NCI-H1694 (cell line): ENCODE results near the gene TESK2.
A peak's percentile ranks its signal among the peaks of the same experiment; 100 is the strongest.
"Not testable (repeated sequence)": the region's sequence is repeated elsewhere in the genome, so short reads cannot be mapped to it uniquely, and the experiment has no call there.

ENCODE experiments used
- DNase-seq: peaks from one replicate; lab custom pipeline; 2025; lab: John Stamatoyannopoulos, UW

TESK2 gene

GRCh38 chr1:45510036-45510971 is 19.3 kb upstream of the TESK2 start:
- no peak for DNase-seq

GRCh38 chr1:45508295-45509151 is 17.6 kb upstream of the TESK2 start:
- no peak for DNase-seq

DNA sequence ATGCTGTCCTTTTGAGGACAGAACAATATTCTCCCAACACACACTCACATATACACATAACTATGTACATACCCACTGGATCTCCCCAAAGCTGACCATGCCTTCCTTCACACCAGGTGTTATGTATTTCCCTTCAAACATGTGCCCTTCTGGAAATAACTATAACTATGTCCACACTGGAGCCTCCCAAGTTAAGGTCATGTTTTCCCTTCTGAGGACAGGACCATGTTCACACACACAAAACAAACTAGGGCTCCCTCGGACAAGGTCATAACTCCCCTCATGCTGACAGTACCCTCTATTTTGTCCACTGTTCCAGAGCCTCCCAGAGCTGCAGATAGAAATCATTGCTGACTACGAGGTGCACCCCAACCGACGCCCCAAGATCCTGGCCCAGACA is 16.9 kb upstream of the TESK2 start:
- DNase-seq, result no peak

DNA sequence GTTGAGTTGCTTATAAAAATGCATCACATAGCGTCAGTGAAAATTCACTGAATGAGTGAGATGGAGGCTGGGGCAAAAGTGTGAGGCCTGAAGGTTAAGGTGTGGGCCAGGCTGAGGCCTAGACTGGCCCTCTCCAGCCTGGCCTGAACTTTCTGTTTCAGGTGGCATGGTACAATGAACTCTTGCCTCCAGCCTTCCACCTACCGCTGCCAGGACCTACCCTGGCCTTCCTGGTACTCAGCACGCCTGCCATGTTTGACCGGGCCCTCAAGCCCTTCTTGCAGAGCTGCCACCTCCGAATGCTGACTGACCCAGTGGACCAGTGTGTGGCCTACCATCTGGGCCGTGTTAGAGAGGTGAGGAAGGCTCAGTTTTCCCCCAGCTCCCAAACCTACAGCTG is 16.2 kb upstream of the TESK2 start:
- DNase-seq, result no peak

- DNase-seq, result no peak
Observed at GRCh38 chr1:45503462-45504360, 12.7 kb upstream of the TESK2 start.

GRCh38 chr1:45501505-45501859 is 10.5 kb upstream of the TESK2 start:
- no peak for DNase-seq

DNA sequence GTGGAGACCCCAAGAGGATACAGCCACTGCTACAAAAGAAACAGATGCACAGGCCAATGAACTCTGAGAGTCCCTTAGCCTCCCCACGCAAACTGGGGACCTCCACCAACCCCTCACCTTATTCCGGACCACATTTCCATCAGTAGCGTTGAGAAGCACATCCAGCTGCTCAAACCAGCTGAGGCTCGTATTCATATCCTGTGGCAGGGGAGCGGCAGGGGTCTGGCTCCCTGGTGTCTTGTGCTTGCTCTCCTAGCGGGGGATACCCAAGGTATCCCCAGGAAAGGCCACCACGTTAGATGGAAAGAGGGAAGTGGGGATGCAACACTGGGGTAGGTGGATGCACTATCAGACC is 8.4 kb upstream of the TESK2 start:
- no peak for DNase-seq

DNA sequence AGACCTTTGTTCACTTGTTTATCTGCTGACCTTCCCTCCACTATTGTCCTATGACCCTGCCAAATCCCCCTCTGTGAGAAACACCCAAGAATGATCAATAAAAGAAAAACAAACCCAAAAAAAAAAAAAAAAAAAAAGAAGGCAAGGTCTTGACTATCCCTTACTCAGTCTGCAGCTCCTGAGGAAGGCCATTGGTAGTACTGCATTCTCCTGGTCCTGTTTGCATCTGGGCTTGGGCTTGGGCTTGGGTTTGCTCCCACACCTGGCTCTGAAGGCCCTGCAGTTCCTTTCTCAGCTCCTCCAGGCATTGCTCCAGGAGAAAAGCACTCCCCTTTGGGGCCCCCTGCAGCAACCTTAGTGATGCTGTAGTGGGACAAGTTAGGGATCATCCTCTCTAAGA is 7.3 kb upstream of the TESK2 start:
- DNase-seq, result no peak

DNA sequence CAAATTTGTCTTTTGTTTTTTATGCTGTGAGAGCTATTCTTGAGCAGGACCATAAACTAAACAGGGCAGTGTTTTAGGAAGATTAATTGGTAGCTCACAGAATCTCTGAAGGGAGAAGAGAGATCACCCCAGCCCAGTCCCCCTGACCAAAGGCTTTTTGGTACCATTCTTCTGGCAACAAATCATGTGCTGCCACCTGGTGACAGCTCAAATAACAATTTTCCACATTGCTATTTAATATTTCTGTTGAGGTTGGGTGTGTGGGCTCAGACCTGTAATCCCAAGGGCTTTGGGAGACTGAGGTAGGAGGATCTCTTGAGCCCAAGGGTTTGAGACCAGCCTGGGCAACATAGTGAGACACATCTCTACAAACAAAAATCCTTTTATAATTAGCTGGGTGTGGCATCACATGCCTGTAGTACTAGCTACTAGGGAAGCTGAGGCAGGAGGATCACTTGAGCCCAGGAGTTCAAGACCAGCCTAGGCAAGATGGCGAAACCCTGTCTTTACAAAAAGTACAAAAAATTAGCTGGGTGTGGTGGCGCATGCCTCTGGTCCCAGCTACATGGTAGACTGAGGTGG is 2.2 kb upstream of the TESK2 start:
- DNase-seq, result peak; percentile 34

GRCh38 chr1:45492691-45493090 is 1.7 kb upstream of the TESK2 start:
- no peak for DNase-seq

DNA sequence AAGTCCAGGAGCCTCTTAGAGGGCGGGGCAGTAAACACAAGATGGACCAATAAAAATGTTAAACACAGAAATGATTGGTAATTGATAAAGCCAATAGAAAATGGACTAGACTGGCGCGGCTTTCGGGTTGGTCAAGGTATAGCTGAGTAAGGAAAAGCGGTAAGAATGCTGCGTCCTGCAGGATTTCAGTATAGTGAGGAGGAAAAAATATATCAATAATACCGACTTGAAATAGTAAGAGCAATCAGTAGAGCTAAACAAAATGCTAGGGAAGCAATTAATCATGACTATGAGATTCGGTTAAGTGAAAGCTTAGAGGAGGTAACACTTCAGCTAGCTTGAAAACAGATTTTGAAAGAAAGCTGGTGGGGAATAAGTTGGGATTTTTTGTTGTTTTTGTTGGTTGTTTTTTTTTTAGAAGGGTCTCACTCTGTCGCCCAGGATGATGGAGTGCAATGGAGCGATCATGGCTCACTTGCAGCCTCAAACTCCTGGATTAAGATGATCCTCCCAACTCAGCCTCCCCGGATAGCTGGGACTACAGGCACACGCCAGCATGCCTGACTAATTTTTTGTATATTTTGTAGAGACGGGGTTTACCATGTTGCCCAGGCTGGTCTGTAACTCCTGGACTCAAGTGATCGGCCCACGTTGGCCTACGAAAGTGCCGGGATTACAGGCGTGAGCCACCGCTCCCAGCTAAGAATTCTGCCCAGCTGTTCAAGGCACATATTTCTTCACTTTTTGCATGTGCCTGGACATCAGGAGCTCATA is 711 bp upstream of the TESK2 start:
- DNase-seq, result no peak

GRCh38 chr1:45490121-45490625 is 790 bp downstream of the TESK2 start:
- DNase-seq, result no peak

DNA sequence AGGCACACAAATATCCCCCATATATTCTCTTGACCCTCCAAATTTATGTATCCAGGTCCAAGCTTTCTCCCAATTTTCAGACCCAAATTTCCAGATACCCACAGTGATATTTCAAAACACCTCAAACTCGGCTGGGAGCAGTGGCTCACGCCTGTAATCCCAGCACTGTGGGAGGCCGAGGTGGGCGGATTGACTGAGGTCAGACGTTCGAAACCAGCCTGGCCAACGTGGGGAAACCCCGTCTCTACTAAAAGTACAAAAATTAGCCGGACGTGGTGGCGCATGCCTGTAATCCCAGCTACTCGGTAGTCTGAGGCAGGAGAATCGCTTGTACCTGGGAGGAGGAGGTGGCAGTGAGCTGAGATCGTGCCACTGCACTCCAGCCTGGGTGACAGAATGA is 1.6 kb downstream of the TESK2 start:
- DNase-seq, result not testable (repeated sequence)

DNA sequence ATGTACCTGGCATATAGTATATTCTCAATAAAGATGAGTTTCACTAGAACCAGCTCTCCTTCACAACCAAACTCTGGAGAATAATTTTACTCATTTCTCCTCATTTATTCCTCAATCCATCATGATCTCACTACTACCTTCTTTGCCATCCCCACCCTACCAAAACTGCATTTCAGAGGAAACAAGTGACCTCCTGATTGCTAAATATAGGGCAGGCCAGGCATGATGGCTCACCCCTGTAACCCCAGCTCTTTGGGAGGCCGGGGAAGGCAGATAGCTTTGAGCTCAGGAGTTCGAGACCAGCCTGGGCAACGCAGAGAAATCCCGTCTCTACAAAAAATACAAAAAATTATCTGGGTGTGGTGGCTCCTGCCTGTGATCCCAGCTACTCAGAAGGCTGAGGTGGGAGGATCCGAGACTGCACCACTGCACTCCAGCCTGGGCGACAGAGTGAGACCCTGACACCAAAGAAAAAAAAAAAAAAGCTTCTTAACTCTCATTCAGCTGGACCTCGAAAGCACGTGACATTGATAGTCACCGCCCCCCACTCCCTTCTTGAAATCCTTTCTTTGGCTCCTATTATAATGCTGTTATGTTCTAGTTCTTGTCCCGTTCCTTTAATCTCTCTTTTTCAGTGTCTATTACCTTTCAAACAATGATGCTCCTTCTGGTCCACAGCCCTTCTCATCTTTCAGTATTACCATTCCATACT is 2.1 kb downstream of the TESK2 start:
- DNase-seq, result no peak

DNA sequence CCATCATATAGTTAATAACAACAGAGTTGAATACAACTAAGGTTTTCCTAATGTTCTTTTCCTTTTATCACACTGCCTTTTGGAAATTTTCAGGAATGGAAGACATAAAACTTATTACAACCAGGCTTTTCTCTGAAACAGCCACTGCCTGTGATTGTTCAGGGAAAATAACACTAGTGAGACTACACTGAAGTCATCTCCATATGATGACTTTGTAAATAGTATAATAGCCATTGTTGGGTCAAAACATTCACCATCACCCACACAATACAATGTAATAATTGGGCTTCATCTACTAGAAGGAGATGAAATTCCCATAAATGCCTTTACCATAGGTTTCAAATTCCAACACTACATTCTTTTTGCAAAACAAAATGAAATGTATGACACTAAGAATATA is 5.0 kb downstream of the TESK2 start:
- no peak for DNase-seq

GRCh38 chr1:45479039-45479748 is 11.8 kb downstream of the TESK2 start:
- DNase-seq, result no peak

DNA sequence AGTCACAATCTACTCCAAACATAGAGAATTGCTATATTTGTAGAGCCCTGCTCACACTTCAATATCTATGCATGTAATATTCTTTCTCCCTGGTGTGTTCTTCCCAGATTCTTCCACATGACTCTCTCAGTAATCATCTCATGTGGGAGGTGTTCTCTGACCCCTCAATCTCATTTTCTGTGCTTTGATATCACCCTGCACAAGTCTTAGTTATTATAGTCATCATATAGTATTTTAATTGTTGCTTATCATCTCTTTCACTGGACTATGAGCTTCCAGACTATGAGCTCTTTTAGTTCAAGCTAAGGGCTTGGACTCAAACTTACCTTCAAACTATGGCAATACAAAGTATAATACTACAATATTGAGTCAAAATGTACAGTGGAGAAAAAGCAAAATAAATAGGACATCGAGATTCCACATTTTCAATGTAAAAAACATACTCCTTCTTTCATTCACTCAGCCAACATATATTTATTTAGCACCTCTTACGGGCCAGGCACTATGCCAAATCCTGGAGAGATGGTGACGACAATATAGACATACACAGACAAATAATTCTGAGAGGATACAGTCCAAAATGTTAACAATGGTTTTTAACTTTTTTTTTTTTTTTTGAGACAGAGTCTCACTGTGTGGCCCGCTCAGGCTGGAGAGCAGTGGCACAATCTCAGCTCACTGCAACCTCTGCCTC is 12.7 kb downstream of the TESK2 start:
- DNase-seq, result no peak

DNA sequence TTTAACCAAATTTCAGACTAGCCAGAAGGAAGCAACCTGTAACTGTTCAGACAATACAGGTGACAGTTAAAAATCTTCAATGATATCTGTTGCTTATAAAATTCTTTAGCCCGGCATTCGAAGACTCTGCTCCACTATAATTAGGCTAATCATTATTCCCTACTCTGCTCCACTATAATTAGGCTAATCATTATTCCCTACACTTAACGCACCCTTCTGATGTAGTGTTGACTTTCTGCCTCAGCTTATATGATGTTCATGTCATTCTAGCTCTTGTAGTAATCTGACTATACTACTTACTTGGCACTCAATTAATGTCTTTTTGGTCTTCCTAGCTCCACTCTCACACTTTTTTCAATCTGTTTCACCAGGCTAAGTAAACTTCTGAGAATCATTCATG is 13.3 kb downstream of the TESK2 start:
- DNase-seq, result no peak

DNA sequence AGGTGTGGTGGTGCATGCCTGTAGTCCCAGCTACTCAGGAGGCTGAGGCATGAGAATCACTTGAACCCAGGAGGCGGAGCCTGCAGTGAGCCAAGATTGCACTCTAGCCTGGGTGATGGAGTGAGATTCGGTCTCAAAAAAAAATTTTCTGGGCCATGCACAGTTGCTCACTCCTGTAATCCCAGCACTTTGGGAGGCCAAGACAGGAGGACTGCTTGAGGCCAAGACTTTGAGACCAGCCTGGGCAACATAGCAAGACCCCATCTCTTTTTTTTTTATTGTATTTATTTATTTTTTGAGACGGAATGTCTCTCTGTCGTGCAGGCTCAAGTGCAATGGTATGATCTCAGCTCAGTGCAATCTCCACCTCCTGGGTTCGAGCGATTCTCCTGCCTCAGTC is 16.8 kb downstream of the TESK2 start:
- DNase-seq, result not testable (repeated sequence)
